SJSA1 (cell line): ENCODE measurements around the gene PLEKHO2. TPM values are rescaled to one million over a fixed set of nuclear protein-coding genes. Genes with fewer than 3 reads are reported as not detected.

Experiments
- DNase-seq, 2 experiments: peaks; one replicate each; pipeline ENCODE4 v3.0.0-alpha.2; 2015 to 2020; ENCODE audit warnings: low spot score in 2 of 2, low read depth in 1 of 2
- H3K27ac ChIP-seq: fragments of 250-450 bp; sonication (Bioruptor Pico); 2 replicates; pipeline ENCODE4 v1.5.1; 2020; ENCODE audit warnings: mild to moderate bottlenecking, moderate library complexity
- H3K27me3 ChIP-seq: fragments of 250-450 bp; sonication (Bioruptor Pico); replicated peaks from 2 replicates; pipeline ENCODE4 v1.5.1; 2020; ENCODE audit warnings: mild to moderate bottlenecking, moderate library complexity
- H3K36me3 ChIP-seq: fragments of 250-450 bp; sonication (Bioruptor Pico); 2 replicates; pipeline ENCODE4 v1.5.1; 2020; ENCODE audit warnings: mild to moderate bottlenecking
- H3K4me1 ChIP-seq: fragments of 250-450 bp; sonication (Bioruptor Pico); replicated peaks from 2 replicates; pipeline ENCODE4 v1.6.1; 2021; ENCODE audit warnings: mild to moderate bottlenecking
- H3K4me3 ChIP-seq: fragments of 250-450 bp; sonication (Bioruptor Pico); 2 replicates; pipeline ENCODE4 v1.5.1; 2020; ENCODE audit warnings: mild to moderate bottlenecking
- H3K9me3 ChIP-seq: fragments of 250-450 bp; sonication (Bioruptor Pico); replicated peaks from 2 replicates; pipeline ENCODE4 v1.5.1; 2020; ENCODE audit warnings: mild to moderate bottlenecking
- total RNA-seq: library from RNA; depleted of rRNA; stranded (reverse); fragments of >200 nt; shearing (Covaris generic); gene quantifications from 2 replicates; pipeline ENCODE4 v1.2.3, GENCODE V29; 2014

The PLEKHO2 gene
- total RNA-seq, 1 experiment from 2014 or later = 21.4 TPM

- Histone ChIP-seq H3K4me1 (peaks cover 77% of the 10 kb centered on the region), H3K4me3 (no peak overlapping the region), H3K27me3 (no peaks in the 10 kb centered on the region), H3K9me3 (no peaks in the 10 kb centered on the region), H3K27ac (peak overlapping the region; percentile 37; the same call in 1 of the 2 replicates), H3K36me3 (peaks cover 88% of the 10 kb centered on the region)
- DNase-seq = no peak
Observed at GRCh38 chr15:64855205-64855975, 13.7 kb downstream of the PLEKHO2 start.

- Histone ChIP-seq H3K4me1 (peaks cover 65% of the 10 kb centered on the region), H3K27me3 (no peaks in the 10 kb centered on the region), H3K9me3 (no peaks in the 10 kb centered on the region), H3K27ac (peak overlapping the region; percentile 97), H3K4me3 (no peak overlapping the region), H3K36me3 (peaks cover 90% of the 10 kb centered on the region)
- peak; percentile 93 to 98 for DNase-seq
Observed at GRCh38 chr15:64856429-64857145, 14.9 kb downstream of the PLEKHO2 start.

GRCh38 chr15:64857421-64857820 lies 15.7 kb downstream of the PLEKHO2 start:
- Histone ChIP-seq H3K9me3 (no peaks in the 10 kb centered on the region), H3K36me3 (peaks cover 90% of the 10 kb centered on the region), H3K27ac (peak overlapping the region; percentile 97), H3K4me3 (no peak overlapping the region), H3K4me1 (peaks cover 59% of the 10 kb centered on the region), H3K27me3 (no peaks in the 10 kb centered on the region)
- peak; percentile 78 to 83 for DNase-seq

- peaks cover 92% of the 10 kb centered on the region for H3K36me3 ChIP-seq
- H3K27ac ChIP-seq = peak overlapping the region; percentile 97
- H3K4me3 ChIP-seq = no peak overlapping the region
- no peaks in the 10 kb centered on the region for H3K9me3 ChIP-seq
- H3K4me1 ChIP-seq = peaks cover 61% of the 10 kb centered on the region
- no peaks in the 10 kb centered on the region for H3K27me3 ChIP-seq
- no peak for DNase-seq
Observed at GRCh38 chr15:64858021-64858575, 16.4 kb downstream of the PLEKHO2 start.

DNA sequence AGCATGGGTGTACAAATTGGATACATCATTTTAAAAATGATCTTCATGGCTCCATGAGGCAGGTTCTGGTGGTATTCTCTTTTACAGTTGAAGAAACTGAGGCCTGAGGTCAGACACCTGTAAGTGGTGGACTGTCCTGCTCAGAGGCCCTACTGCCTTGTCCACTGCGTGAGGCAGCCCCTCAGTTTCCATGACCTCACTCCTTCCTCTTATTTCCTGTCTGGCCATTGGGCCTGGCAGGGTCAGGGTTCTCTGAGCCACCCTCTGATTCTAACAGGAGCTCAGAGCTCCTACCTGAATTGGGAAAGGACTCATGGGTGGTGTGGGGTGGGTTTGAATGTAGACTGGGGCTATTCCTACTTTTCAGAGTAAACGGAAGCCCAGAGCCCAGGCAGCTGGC lies 17.5 kb downstream of the PLEKHO2 start:
- H3K4me1 ChIP-seq = peaks cover 62% of the 10 kb centered on the region
- H3K27me3 ChIP-seq = no peaks in the 10 kb centered on the region
- no peak overlapping the region for H3K27ac ChIP-seq
- H3K4me3 ChIP-seq = no peak overlapping the region
- no peaks in the 10 kb centered on the region for H3K9me3 ChIP-seq
- DNase-seq = no peak
- H3K36me3 ChIP-seq = peaks cover 93% of the 10 kb centered on the region

GRCh38 chr15:64861331-64861730 lies 19.6 kb downstream of the PLEKHO2 start:
- peaks cover 89% of the 10 kb centered on the region for H3K36me3 ChIP-seq
- peaks cover 62% of the 10 kb centered on the region for H3K4me1 ChIP-seq
- no peak overlapping the region for H3K27ac ChIP-seq
- H3K27me3 ChIP-seq = no peaks in the 10 kb centered on the region
- DNase-seq = no peak
- no peak overlapping the region for H3K4me3 ChIP-seq
- no peaks in the 10 kb centered on the region for H3K9me3 ChIP-seq

DNA sequence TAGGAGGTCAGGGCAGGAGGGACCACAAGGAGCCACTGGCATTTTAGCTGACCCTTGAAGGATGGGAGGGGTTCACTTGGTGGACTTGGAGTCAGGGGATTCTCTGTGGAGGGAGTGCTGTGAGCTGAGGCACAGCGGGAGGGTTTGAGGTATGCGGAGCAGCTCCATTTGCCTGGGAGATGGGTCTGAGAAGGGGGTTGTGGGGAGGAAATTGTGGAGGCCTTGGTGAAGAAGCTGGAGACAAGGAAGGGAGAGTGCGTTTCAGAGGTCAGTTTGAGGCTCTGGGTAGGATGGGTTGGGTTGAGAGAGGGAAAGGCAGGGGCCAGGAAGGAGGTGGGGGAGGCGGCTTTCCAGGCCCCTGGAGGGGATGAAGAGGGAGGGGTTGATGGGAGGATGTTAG lies 20.2 kb downstream of the PLEKHO2 start:
- H3K9me3 ChIP-seq = no peaks in the 10 kb centered on the region
- peaks cover 93% of the 10 kb centered on the region for H3K36me3 ChIP-seq
- no peak for DNase-seq
- H3K4me1 ChIP-seq = peaks cover 62% of the 10 kb centered on the region
- H3K4me3 ChIP-seq = no peak overlapping the region
- H3K27me3 ChIP-seq = no peaks in the 10 kb centered on the region
- H3K27ac ChIP-seq = no peak overlapping the region

DNA sequence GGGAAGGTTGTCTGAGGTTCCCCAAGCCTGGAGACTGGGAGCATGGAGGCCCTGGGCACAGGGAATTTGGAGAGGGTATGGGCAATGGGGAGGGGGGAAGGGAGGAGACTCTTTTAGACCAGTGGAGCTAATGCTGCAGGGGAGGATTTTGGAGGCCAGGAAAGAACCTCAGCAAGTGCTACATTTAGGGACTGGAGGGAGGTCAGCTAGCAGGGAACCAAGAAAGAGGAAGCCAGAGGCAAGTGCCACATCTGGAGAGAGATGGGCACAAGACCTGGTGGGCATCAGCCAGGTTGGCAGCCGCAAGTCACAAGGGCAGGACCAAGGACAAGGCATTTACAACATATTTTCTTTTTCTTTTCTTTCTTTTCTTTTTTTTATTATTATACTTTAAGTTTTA lies 20.7 kb downstream of the PLEKHO2 start:
- Histone ChIP-seq H3K9me3 (no peaks in the 10 kb centered on the region), H3K4me3 (no peak overlapping the region), H3K36me3 (peaks cover 93% of the 10 kb centered on the region), H3K4me1 (peaks cover 61% of the 10 kb centered on the region), H3K27me3 (no peaks in the 10 kb centered on the region), H3K27ac (no peak overlapping the region)
- no peak for DNase-seq

DNA sequence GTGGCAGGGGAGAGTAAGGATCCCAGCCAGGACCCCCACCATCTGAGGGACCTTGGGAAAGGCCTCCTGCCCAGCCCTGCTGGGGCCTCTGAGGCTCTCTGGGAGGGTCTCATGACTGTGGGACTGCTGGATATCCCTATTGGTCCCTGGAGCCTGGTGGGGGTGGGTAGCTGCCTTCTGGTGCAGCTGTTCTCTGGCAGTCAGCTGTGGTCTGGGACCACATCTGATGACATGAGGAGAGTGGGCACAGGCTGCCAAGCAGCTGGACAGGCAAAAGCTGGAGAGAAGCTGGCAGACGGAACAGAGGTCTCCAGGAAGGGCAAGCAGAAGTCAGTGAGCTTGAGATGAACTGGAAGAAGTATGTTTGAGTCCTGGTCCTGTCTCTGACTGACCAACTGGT lies 22.4 kb downstream of the PLEKHO2 start:
- H3K27me3 ChIP-seq = no peaks in the 10 kb centered on the region
- no peaks in the 10 kb centered on the region for H3K9me3 ChIP-seq
- H3K27ac ChIP-seq = no peak overlapping the region
- peaks cover 45% of the 10 kb centered on the region for H3K4me1 ChIP-seq
- no peak overlapping the region for H3K4me3 ChIP-seq
- no peak for DNase-seq
- H3K36me3 ChIP-seq = peaks cover 83% of the 10 kb centered on the region

DNA sequence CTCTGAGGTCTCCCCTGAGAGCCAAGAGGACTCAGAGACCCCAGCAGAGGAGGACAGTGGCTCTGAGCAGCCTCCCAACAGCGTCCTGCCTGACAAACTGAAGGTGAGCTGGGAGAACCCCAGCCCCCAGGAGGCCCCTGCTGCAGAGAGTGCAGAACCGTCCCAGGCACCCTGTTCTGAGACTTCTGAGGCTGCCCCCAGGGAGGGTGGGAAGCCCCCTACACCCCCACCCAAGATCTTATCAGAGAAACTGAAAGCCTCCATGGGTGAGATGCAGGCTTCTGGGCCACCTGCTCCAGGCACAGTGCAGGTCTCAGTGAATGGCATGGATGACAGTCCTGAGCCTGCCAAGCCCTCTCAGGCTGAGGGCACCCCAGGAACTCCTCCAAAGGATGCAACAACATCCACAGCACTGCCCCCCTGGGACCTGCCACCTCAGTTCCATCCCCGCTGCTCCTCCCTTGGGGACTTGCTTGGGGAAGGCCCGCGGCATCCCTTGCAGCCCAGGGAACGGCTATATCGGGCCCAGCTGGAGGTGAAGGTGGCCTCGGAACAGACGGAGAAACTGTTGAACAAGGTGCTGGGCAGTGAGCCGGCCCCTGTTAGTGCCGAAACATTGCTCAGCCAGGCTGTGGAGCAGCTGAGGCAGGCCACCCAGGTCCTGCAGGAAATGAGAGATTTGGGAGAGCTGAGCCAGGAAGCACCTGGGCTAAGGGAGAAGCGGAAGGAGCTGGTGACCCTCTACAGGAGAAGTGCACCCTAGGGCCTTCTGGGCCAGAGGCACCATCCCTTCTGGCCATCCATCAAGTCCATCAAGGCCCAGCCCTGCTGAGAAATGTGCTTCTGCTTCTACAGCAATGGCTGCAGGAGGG lies 23.6 kb downstream of the PLEKHO2 start:
- Histone ChIP-seq H3K27ac (peak overlapping the region; percentile 48), H3K4me3 (no peak overlapping the region), H3K9me3 (no peaks in the 10 kb centered on the region), H3K4me1 (peaks cover 42% of the 10 kb centered on the region), H3K36me3 (peaks cover 83% of the 10 kb centered on the region), H3K27me3 (no peaks in the 10 kb centered on the region)
- no peak for DNase-seq

DNA sequence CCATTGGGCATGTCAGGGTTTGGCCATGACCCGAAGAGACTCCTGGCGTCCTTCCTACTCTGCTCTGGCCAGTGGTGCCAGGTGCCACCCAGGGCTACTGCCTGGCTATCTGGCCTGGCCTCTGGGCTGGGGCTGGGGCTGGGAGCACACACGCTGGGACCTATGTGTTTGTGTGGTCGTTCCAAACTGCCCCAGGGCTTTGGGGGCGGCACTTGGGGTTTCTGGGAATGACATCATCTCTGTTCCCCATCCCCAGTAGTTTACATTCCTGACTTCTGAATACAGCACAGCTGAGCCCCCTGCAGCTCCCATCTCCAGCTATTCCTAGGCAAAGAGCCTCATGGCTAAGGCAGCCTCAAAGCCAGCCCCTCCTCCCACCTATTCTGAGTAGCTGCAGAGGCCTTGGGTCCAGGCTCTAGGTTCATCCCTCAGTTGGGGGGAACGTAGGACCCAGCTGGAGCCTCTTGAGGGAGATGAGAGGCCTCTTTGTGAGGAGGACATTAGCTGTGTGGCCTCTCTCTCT lies 24.3 kb downstream of the PLEKHO2 start:
- peaks cover 78% of the 10 kb centered on the region for H3K36me3 ChIP-seq
- H3K27ac ChIP-seq = peak overlapping the region; percentile 48
- H3K27me3 ChIP-seq = no peaks in the 10 kb centered on the region
- peaks cover 42% of the 10 kb centered on the region for H3K4me1 ChIP-seq
- no peaks in the 10 kb centered on the region for H3K9me3 ChIP-seq
- DNase-seq = peak; percentile 90 to 95
- no peak overlapping the region for H3K4me3 ChIP-seq

DNA sequence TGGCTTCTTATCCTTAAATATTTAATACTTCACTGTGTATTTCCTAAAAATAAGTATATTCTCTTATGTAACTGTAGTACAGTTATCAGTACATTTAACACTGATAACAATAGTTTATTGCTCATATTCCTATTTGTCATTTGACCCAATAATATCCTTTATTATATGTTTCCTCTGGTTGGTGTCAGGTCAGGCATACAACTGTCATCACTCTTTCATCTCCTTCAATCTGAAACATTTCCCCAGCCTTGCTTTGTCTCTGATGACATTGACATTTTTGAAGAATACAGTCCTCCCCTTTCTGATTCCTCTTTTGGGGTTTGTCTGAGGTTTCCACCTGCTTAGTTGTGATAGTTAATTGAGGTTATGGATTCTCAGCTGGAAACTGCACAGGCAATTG lies 27.8 kb downstream of the PLEKHO2 start:
- peaks cover 53% of the 10 kb centered on the region for H3K36me3 ChIP-seq
- no peak overlapping the region for H3K4me3 ChIP-seq
- peaks cover 38% of the 10 kb centered on the region for H3K4me1 ChIP-seq
- no peak overlapping the region for H3K27ac ChIP-seq
- H3K9me3 ChIP-seq = no peaks in the 10 kb centered on the region
- no peaks in the 10 kb centered on the region for H3K27me3 ChIP-seq
- no peak for DNase-seq

DNA sequence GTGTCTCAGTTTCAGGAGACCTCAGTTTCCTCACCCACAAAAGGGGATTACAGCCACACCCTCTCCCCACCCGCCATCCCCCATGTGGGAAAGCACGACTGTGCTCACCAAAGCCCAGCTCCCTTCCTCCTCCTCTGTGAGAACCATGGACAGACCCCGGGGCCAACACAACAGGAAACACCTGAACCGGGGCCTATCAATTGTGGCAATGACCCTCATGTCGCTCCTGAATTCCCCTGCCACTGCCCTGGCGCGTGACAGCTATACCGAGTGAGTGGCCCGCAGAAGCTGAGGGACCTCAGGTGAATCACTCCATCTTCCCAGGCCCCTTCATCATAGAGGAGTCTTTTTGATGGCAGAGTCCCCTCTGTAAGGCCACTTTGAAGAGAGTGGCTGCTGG lies 28.6 kb downstream of the PLEKHO2 start:
- Histone ChIP-seq H3K4me1 (peaks cover 29% of the 10 kb centered on the region), H3K4me3 (no peak overlapping the region), H3K9me3 (no peaks in the 10 kb centered on the region), H3K27me3 (no peaks in the 10 kb centered on the region), H3K36me3 (peaks cover 44% of the 10 kb centered on the region), H3K27ac (no peak overlapping the region)
- no peak for DNase-seq
